GM21515 (cell line): ENCODE measurements around the gene AHDC1.

Source experiments
- ATAC-seq: cut with Tn5 transposase; IDR thresholded peaks from one replicate; pipeline ENCODE4 v1.9.1; 2021; ENCODE audit not compliant: unreplicated experiment

The AHDC1 gene

GRCh38 chr1:27536767-27537166 lies 67.2 kb downstream of the AHDC1 start:
- no peak for ATAC-seq

- no peak for ATAC-seq
Measured at GRCh38 chr1:27536010-27536757, 67.8 kb downstream of the AHDC1 start.

- no peak for ATAC-seq
Measured at GRCh38 chr1:27535386-27535785, 68.6 kb downstream of the AHDC1 start.

GRCh38 chr1:27531959-27532685 lies 71.8 kb downstream of the AHDC1 start:
- no peak for ATAC-seq

- no peak for ATAC-seq
Measured at GRCh38 chr1:27530192-27530591, 73.8 kb downstream of the AHDC1 start.

GRCh38 chr1:27529704-27530018 lies 74.3 kb downstream of the AHDC1 start:
- no peak for ATAC-seq

GRCh38 chr1:27528818-27529703 lies 74.9 kb downstream of the AHDC1 start:
- ATAC-seq: no peak

GRCh38 chr1:27527890-27528817 lies 75.8 kb downstream of the AHDC1 start:
- ATAC-seq: no peak

- ATAC-seq: no peak
Measured at GRCh38 chr1:27527223-27527889, 76.6 kb downstream of the AHDC1 start.

- no peak for ATAC-seq
Measured at GRCh38 chr1:27526569-27527222, 77.2 kb downstream of the AHDC1 start.

GRCh38 chr1:27525296-27526272 lies 78.4 kb downstream of the AHDC1 start:
- ATAC-seq: no peak

GRCh38 chr1:27523337-27524020 lies 80.5 kb downstream of the AHDC1 start:
- ATAC-seq: no peak

- ATAC-seq: no peak
Measured at GRCh38 chr1:27522432-27523336, 81.3 kb downstream of the AHDC1 start.

GRCh38 chr1:27521861-27522431 lies 82.0 kb downstream of the AHDC1 start:
- ATAC-seq: no peak

GRCh38 chr1:27521336-27521831 lies 82.6 kb downstream of the AHDC1 start:
- no peak for ATAC-seq

- no peak for ATAC-seq
Measured at GRCh38 chr1:27520651-27521050, 83.3 kb downstream of the AHDC1 start.
